ENCODE results near the gene PIM1.
"Not testable (repeated sequence)": the region's sequence is repeated elsewhere in the genome, so short reads cannot be mapped to it uniquely, and the experiment has no call there.

The PIM1 gene

GRCh38 chr6:37194886-37195285, 24.9 kb downstream of the PIM1 start:
- H3K9ac ChIP-seq (ENCODE audit: low read depth in 1 of 2, low read length in 2 of 2); H3K27ac ChIP-seq (ENCODE audit: low read depth, low read length); H3K4me3 ChIP-seq (ENCODE audit: low read depth in 1 of 2, low read length in 2 of 2); H3K27me3 ChIP-seq (ENCODE audit: control insufficient read depth in 1 of 2, insufficient read depth in 2 of 2, low read length in 2 of 2); H3K36me3 ChIP-seq (ENCODE audit: control insufficient read depth in 1 of 2, insufficient read depth in 2 of 2, low read length in 2 of 2); H3K9me3 ChIP-seq (ENCODE audit: control insufficient read depth in 1 of 2, low read length in 2 of 2); H3K4me1 ChIP-seq (ENCODE audit: control insufficient read depth in 1 of 2, insufficient read depth in 2 of 2, low read length in 2 of 2): not testable (repeated sequence)

- H3K36me3 ChIP-seq (ENCODE audit: control insufficient read depth in 1 of 2, insufficient read depth in 2 of 2, low read length in 2 of 2); H3K4me3 ChIP-seq (ENCODE audit: low read depth in 1 of 2, low read length in 2 of 2); H3K27ac ChIP-seq (ENCODE audit: low read depth, low read length); H3K9ac ChIP-seq (ENCODE audit: low read depth in 1 of 2, low read length in 2 of 2); H3K27me3 ChIP-seq (ENCODE audit: control insufficient read depth in 1 of 2, insufficient read depth in 2 of 2, low read length in 2 of 2); H3K9me3 ChIP-seq (ENCODE audit: control insufficient read depth in 1 of 2, low read length in 2 of 2); H3K4me1 ChIP-seq (ENCODE audit: control insufficient read depth in 1 of 2, insufficient read depth in 2 of 2, low read length in 2 of 2): not testable (repeated sequence)
These were observed 26.5 kb downstream of the PIM1 start for GRCh38 chr6:37196451-37196850.

- Histone ChIP-seq H3K4me3 (ENCODE audit: low read depth in 1 of 2, low read length in 2 of 2) (no peak overlapping the region), H3K9ac (ENCODE audit: low read depth in 1 of 2, low read length in 2 of 2) (no peak overlapping the region), H3K27me3 (ENCODE audit: control insufficient read depth in 1 of 2, insufficient read depth in 2 of 2, low read length in 2 of 2) (no peaks in the 10 kb centered on the region), H3K4me1 (ENCODE audit: control insufficient read depth in 1 of 2, insufficient read depth in 2 of 2, low read length in 2 of 2) (peaks cover 24 to 26% of the 10 kb centered on the region in 2 donors), H3K36me3 (ENCODE audit: control insufficient read depth in 1 of 2, insufficient read depth in 2 of 2, low read length in 2 of 2) (no peaks in the 10 kb centered on the region), H3K27ac (ENCODE audit: low read depth, low read length) (no peak overlapping the region), H3K9me3 (ENCODE audit: control insufficient read depth in 1 of 2, low read length in 2 of 2) (no peaks in the 10 kb centered on the region)
These were observed 30.1 kb downstream of the PIM1 start for GRCh38 chr6:37200085-37200484.

GRCh38 chr6:37201726-37202125, 31.8 kb downstream of the PIM1 start:
- Histone ChIP-seq H3K27ac (ENCODE audit: low read depth, low read length) (no peak overlapping the region), H3K4me1 (ENCODE audit: control insufficient read depth in 1 of 2, insufficient read depth in 2 of 2, low read length in 2 of 2) (peaks cover 25 to 28% of the 10 kb centered on the region in 2 donors), H3K4me3 (ENCODE audit: low read depth in 1 of 2, low read length in 2 of 2) (no peak overlapping the region), H3K36me3 (ENCODE audit: control insufficient read depth in 1 of 2, insufficient read depth in 2 of 2, low read length in 2 of 2) (no peaks in the 10 kb centered on the region), H3K9ac (ENCODE audit: low read depth in 1 of 2, low read length in 2 of 2) (no peak overlapping the region), H3K9me3 (ENCODE audit: control insufficient read depth in 1 of 2, low read length in 2 of 2) (no peaks in the 10 kb centered on the region), H3K27me3 (ENCODE audit: control insufficient read depth in 1 of 2, insufficient read depth in 2 of 2, low read length in 2 of 2) (no peaks in the 10 kb centered on the region)

- no peaks in the 10 kb centered on the region for H3K27me3 ChIP-seq (ENCODE audit: control insufficient read depth in 1 of 2, insufficient read depth in 2 of 2, low read length in 2 of 2)
- H3K36me3 ChIP-seq (ENCODE audit: control insufficient read depth in 1 of 2, insufficient read depth in 2 of 2, low read length in 2 of 2): no peaks in the 10 kb centered on the region
- H3K9me3 ChIP-seq (ENCODE audit: control insufficient read depth in 1 of 2, low read length in 2 of 2): no peaks in the 10 kb centered on the region
- no peak overlapping the region for H3K4me3 ChIP-seq (ENCODE audit: low read depth in 1 of 2, low read length in 2 of 2)
- peaks cover 25 to 28% of the 10 kb centered on the region in 2 donors for H3K4me1 ChIP-seq (ENCODE audit: control insufficient read depth in 1 of 2, insufficient read depth in 2 of 2, low read length in 2 of 2)
- no peak overlapping the region for H3K9ac ChIP-seq (ENCODE audit: low read depth in 1 of 2, low read length in 2 of 2)
- H3K27ac ChIP-seq (ENCODE audit: low read depth, low read length): no peak overlapping the region
These were observed 33.0 kb downstream of the PIM1 start for GRCh38 chr6:37202788-37203491.

- H3K4me1 ChIP-seq (ENCODE audit: control insufficient read depth in 1 of 2, insufficient read depth in 2 of 2, low read length in 2 of 2): peaks cover 25 to 28% of the 10 kb centered on the region in 2 donors
- no peaks in the 10 kb centered on the region for H3K27me3 ChIP-seq (ENCODE audit: control insufficient read depth in 1 of 2, insufficient read depth in 2 of 2, low read length in 2 of 2)
- peak overlapping the region; percentile 0 to 21 for H3K4me3 ChIP-seq (ENCODE audit: low read depth in 1 of 2, low read length in 2 of 2)
- H3K27ac ChIP-seq (ENCODE audit: low read depth, low read length): peak overlapping the region; percentile 34
- no peaks in the 10 kb centered on the region for H3K9me3 ChIP-seq (ENCODE audit: control insufficient read depth in 1 of 2, low read length in 2 of 2)
- H3K9ac ChIP-seq (ENCODE audit: low read depth in 1 of 2, low read length in 2 of 2): no peak overlapping the region
- H3K36me3 ChIP-seq (ENCODE audit: control insufficient read depth in 1 of 2, insufficient read depth in 2 of 2, low read length in 2 of 2): no peaks in the 10 kb centered on the region
These were observed 34.2 kb downstream of the PIM1 start for GRCh38 chr6:37204014-37204751.

- Histone ChIP-seq H3K4me3 (ENCODE audit: low read depth in 1 of 2, low read length in 2 of 2) (no peak overlapping the region), H3K9me3 (ENCODE audit: control insufficient read depth in 1 of 2, low read length in 2 of 2) (no peaks in the 10 kb centered on the region), H3K27ac (ENCODE audit: low read depth, low read length) (no peak overlapping the region), H3K36me3 (ENCODE audit: control insufficient read depth in 1 of 2, insufficient read depth in 2 of 2, low read length in 2 of 2) (no peaks in the 10 kb centered on the region), H3K4me1 (ENCODE audit: control insufficient read depth in 1 of 2, insufficient read depth in 2 of 2, low read length in 2 of 2) (peaks cover 25 to 28% of the 10 kb centered on the region in 2 donors), H3K9ac (ENCODE audit: low read depth in 1 of 2, low read length in 2 of 2) (no peak overlapping the region), H3K27me3 (ENCODE audit: control insufficient read depth in 1 of 2, insufficient read depth in 2 of 2, low read length in 2 of 2) (no peaks in the 10 kb centered on the region)
These were observed 35.4 kb downstream of the PIM1 start for GRCh38 chr6:37205175-37205996.

GRCh38 chr6:37205997-37206340, 36.0 kb downstream of the PIM1 start:
- Histone ChIP-seq H3K4me3 (ENCODE audit: low read depth in 1 of 2, low read length in 2 of 2) (no peak overlapping the region), H3K36me3 (ENCODE audit: control insufficient read depth in 1 of 2, insufficient read depth in 2 of 2, low read length in 2 of 2) (no peaks in the 10 kb centered on the region), H3K27me3 (ENCODE audit: control insufficient read depth in 1 of 2, insufficient read depth in 2 of 2, low read length in 2 of 2) (no peaks in the 10 kb centered on the region), H3K27ac (ENCODE audit: low read depth, low read length) (no peak overlapping the region), H3K9me3 (ENCODE audit: control insufficient read depth in 1 of 2, low read length in 2 of 2) (no peaks in the 10 kb centered on the region), H3K4me1 (ENCODE audit: control insufficient read depth in 1 of 2, insufficient read depth in 2 of 2, low read length in 2 of 2) (peaks cover 25 to 28% of the 10 kb centered on the region in 2 donors), H3K9ac (ENCODE audit: low read depth in 1 of 2, low read length in 2 of 2) (no peak overlapping the region)

GRCh38 chr6:37206622-37207021, 36.7 kb downstream of the PIM1 start:
- Histone ChIP-seq H3K4me1 (ENCODE audit: control insufficient read depth in 1 of 2, insufficient read depth in 2 of 2, low read length in 2 of 2) (peaks cover 24 to 26% of the 10 kb centered on the region in 2 donors), H3K27ac (ENCODE audit: low read depth, low read length) (no peak overlapping the region), H3K27me3 (ENCODE audit: control insufficient read depth in 1 of 2, insufficient read depth in 2 of 2, low read length in 2 of 2) (no peaks in the 10 kb centered on the region), H3K9ac (ENCODE audit: low read depth in 1 of 2, low read length in 2 of 2) (no peak overlapping the region), H3K9me3 (ENCODE audit: control insufficient read depth in 1 of 2, low read length in 2 of 2) (no peaks in the 10 kb centered on the region), H3K36me3 (ENCODE audit: control insufficient read depth in 1 of 2, insufficient read depth in 2 of 2, low read length in 2 of 2) (no peaks in the 10 kb centered on the region), H3K4me3 (ENCODE audit: low read depth in 1 of 2, low read length in 2 of 2) (no peak overlapping the region)

GRCh38 chr6:37207903-37208456, 38.0 kb downstream of the PIM1 start:
- Histone ChIP-seq H3K36me3 (ENCODE audit: control insufficient read depth in 1 of 2, insufficient read depth in 2 of 2, low read length in 2 of 2) (no peaks in the 10 kb centered on the region), H3K27ac (ENCODE audit: low read depth, low read length) (no peak overlapping the region), H3K9ac (ENCODE audit: low read depth in 1 of 2, low read length in 2 of 2) (no peak overlapping the region), H3K9me3 (ENCODE audit: control insufficient read depth in 1 of 2, low read length in 2 of 2) (no peaks in the 10 kb centered on the region), H3K4me3 (ENCODE audit: low read depth in 1 of 2, low read length in 2 of 2) (no peak overlapping the region), H3K4me1 (ENCODE audit: control insufficient read depth in 1 of 2, insufficient read depth in 2 of 2, low read length in 2 of 2) (peaks cover 15 to 16% of the 10 kb centered on the region in 2 donors), H3K27me3 (ENCODE audit: control insufficient read depth in 1 of 2, insufficient read depth in 2 of 2, low read length in 2 of 2) (no peaks in the 10 kb centered on the region)
